Progenitor cell of endocrine pancreas (in vitro differentiated cells): Measurements from ENCODE around the gene THUMPD1. TPM values are rescaled to one million over a fixed set of nuclear protein-coding genes. Genes with fewer than 3 reads are reported as not detected.

ENCODE experiments used
- DNase-seq: peaks from one replicate; pipeline ENCODE4 v3.0.0; 2021; ENCODE audit warnings: low spot score; ENCODE audit not compliant: unreplicated experiment
- H3K27ac Mint-ChIP-seq: 2 replicates; pipeline ENCODE4 v1.8.0; 2021; ENCODE audit warnings: mild to moderate bottlenecking, moderate library complexity, mixed read lengths
- H3K27me3 Mint-ChIP-seq: 2 replicates; pipeline ENCODE4 v1.8.0; 2021; ENCODE audit warnings: mixed read lengths
- H3K36me3 Mint-ChIP-seq: 2 replicates; pipeline ENCODE4 v1.8.0; 2022; ENCODE audit warnings: mixed read lengths; ENCODE audit not compliant: insufficient read depth
- H3K4me1 Mint-ChIP-seq: 2 replicates; pipeline ENCODE4 v1.8.0; 2021; ENCODE audit warnings: low read depth, mixed read lengths
- H3K4me3 Mint-ChIP-seq: 2 replicates; pipeline ENCODE4 v1.8.0; 2021; ENCODE audit warnings: low read depth, mild to moderate bottlenecking, moderate library complexity, mixed read lengths
- H3K9me3 Mint-ChIP-seq: 2 replicates; pipeline ENCODE4 v1.8.0; 2021; ENCODE audit warnings: low read depth, mixed read lengths
- total RNA-seq: library from RNA; stranded (reverse); gene quantifications from 2 replicates; pipeline ENCODE4 v1.2.1, GENCODE V29; 2021
- TF ChIP-seq, protein P1 (sequence below): fragments of 200-600 bp; sonication (generic); IDR thresholded peaks from one replicate; pipeline ENCODE4 v1.5.0; 2021; ENCODE audit warnings: antibody characterized with exemption, mild to moderate bottlenecking; ENCODE audit not compliant: unreplicated experiment

THUMPD1 gene
- total RNA-seq, 1 donor from 2014 or later = 36.8 TPM

DNA sequence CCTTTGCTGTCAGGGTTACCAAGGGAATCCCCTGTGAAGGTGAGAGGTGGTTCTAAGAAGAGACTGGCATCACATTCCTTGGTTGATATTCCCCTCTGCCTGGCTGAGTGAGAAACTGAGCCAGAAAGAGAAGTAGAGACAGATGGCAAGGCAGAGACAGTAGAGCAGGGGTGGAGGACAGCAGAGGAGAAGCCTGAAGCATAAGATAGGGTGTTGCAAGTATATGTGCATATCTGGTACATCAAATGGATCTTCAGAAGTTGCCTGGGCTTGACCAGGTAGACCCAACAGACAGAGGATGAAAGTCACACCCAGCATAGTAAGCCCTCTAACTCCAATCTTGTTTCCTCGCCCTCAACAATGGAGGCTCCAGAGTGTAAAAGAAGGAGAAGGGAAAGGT, 7.9 kb upstream of the THUMPD1 start:
- TF ChIP-seq, protein P1, sequence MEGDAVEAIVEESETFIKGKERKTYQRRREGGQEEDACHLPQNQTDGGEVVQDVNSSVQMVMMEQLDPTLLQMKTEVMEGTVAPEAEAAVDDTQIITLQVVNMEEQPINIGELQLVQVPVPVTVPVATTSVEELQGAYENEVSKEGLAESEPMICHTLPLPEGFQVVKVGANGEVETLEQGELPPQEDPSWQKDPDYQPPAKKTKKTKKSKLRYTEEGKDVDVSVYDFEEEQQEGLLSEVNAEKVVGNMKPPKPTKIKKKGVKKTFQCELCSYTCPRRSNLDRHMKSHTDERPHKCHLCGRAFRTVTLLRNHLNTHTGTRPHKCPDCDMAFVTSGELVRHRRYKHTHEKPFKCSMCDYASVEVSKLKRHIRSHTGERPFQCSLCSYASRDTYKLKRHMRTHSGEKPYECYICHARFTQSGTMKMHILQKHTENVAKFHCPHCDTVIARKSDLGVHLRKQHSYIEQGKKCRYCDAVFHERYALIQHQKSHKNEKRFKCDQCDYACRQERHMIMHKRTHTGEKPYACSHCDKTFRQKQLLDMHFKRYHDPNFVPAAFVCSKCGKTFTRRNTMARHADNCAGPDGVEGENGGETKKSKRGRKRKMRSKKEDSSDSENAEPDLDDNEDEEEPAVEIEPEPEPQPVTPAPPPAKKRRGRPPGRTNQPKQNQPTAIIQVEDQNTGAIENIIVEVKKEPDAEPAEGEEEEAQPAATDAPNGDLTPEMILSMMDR = no peak
- H3K9me3 Mint-ChIP-seq = peaks cover 11% of the 10 kb centered on the region
- no peak overlapping the region for H3K27ac Mint-ChIP-seq
- H3K4me3 Mint-ChIP-seq = no peak overlapping the region
- DNase-seq = no peak
- H3K4me1 Mint-ChIP-seq = no peaks in the 10 kb centered on the region
- peaks cover 15% of the 10 kb centered on the region for H3K27me3 Mint-ChIP-seq
- H3K36me3 Mint-ChIP-seq = peaks cover 5% of the 10 kb centered on the region

DNA sequence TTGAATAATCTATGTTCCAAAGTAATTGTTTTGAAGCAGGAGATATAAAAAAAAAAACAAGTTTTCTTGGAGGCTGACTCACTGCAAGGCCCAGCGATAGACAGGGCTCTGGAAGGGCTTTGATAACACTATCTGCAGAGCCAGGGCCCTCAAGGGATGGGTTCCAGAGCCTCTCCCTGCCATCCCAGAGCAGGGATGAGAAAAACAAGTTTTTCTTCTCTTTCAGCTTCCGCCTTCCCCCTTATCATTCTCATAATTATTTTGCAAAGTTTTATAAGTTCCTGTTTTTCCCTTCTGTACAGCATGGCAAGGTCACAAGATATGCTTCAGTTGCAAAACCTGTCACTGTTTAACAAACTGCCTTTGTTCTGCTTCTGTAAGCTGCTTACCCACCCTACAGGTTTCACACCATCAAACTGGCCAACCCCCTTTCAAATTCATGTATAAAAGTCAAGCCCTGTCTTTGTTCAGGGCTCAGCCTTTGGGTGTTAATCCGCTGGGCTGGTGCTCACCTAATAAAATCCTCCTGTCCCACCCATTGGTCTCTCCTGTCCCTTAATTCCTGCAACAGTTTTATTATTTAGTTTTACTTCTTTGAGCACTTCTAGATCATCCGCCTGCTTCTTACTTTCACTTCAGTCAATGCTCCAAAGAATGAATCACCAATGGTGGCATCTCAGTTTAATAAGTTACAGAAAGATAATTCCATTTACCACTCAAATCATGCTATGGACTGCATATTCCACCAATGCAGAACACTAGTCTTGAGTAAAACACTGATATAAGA, 5.6 kb upstream of the THUMPD1 start:
- peaks cover 5% of the 10 kb centered on the region for H3K36me3 Mint-ChIP-seq
- H3K27ac Mint-ChIP-seq = no peak overlapping the region
- H3K27me3 Mint-ChIP-seq = peaks cover 8% of the 10 kb centered on the region
- DNase-seq = no peak
- H3K4me3 Mint-ChIP-seq = no peak overlapping the region
- no peaks in the 10 kb centered on the region for H3K4me1 Mint-ChIP-seq
- H3K9me3 Mint-ChIP-seq = peaks cover 13% of the 10 kb centered on the region
- TF ChIP-seq, protein P1 = no peak

DNA sequence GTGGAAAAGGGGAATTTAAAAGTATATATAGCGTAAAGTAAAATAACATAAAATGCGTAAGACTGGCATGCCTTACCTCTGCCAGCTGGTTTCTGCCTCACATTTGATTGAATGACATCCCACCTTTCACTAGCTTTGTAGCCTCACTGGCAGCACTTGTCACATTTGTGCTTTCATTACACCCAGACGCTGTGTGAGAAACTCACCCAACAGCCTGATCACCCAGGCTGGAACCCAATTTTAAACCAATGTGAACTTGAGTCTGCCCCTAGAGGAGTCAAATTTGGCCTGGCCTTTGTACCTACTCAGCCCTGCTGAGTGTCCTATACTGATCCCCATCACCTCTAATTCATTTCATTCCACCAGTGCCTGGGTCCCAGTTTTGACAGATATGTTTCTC, 4.8 kb upstream of the THUMPD1 start:
- no peaks in the 10 kb centered on the region for H3K4me1 Mint-ChIP-seq
- H3K4me3 Mint-ChIP-seq = no peak overlapping the region
- no peak for DNase-seq
- TF ChIP-seq, protein P1 = no peak
- peaks cover 5% of the 10 kb centered on the region for H3K36me3 Mint-ChIP-seq
- H3K27me3 Mint-ChIP-seq = peaks cover 3% of the 10 kb centered on the region
- peaks cover 13% of the 10 kb centered on the region for H3K9me3 Mint-ChIP-seq
- no peak overlapping the region for H3K27ac Mint-ChIP-seq

DNA sequence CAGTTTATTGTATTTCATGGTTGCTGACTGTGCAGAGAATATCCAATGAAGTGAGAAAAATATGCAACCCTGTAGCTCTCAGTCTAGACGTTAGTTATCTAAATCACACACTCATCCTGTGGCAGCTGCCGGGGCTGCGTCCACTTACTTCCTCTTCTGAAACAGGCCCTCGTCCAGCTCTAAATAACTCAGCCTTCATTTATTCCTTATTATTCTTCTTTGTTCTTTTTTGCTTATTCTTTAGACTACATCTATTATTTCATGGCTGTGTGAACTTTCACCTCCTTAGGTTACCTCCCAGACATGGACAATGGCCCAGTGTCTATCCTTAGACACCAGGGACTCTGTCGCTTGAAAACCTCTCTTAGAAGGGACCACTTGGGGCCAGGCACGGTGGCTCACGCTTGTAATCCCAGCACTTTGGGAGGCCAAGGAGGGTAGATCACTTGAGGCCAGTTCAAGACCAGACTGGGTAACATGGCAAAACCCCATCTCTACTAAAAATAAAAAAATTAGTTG, 3.4 kb upstream of the THUMPD1 start:
- no peaks in the 10 kb centered on the region for H3K27me3 Mint-ChIP-seq
- peaks cover 5% of the 10 kb centered on the region for H3K36me3 Mint-ChIP-seq
- no peak overlapping the region for H3K27ac Mint-ChIP-seq
- H3K4me1 Mint-ChIP-seq = peaks cover 7% of the 10 kb centered on the region
- TF ChIP-seq, protein P1 = no peak
- DNase-seq = no peak
- H3K9me3 Mint-ChIP-seq = peaks cover 13% of the 10 kb centered on the region
- H3K4me3 Mint-ChIP-seq = no peak overlapping the region

GRCh38 chr16:20743591-20743990, 2.0 kb upstream of the THUMPD1 start:
- TF ChIP-seq, protein P1 = no peak
- Mint-ChIP-seq H3K4me1 (peaks cover 8% of the 10 kb centered on the region), H3K9me3 (peaks cover 13% of the 10 kb centered on the region), H3K27ac (no peak overlapping the region), H3K27me3 (no peaks in the 10 kb centered on the region), H3K4me3 (no peak overlapping the region), H3K36me3 (peaks cover 8% of the 10 kb centered on the region)
- DNase-seq = no peak
